Ascending aorta (tissue), 2 donors: ENCODE data around the gene SEC14L1. TPM values are rescaled to one million over a fixed set of nuclear protein-coding genes. Genes with fewer than 3 reads are reported as not detected.
A peak's percentile ranks its signal among the peaks of the same experiment; 100 is the strongest.

Experiments
- DNase-seq, 2 donors: peaks; one replicate each; pipeline ENCODE4 v3.0.0-alpha.2; 2019; ENCODE audit warnings: low spot score in 2 of 2
- H3K27ac ChIP-seq, 2 donors: fragments of 200-600 bp; sonication (generic); one replicate each; pipeline ENCODE4 v1.5.1; 2016 to 2017; ENCODE audit warnings: mild to moderate bottlenecking in 1 of 2
- H3K27me3 ChIP-seq: fragments of 200-600 bp; sonication (generic); one replicate; pipeline ENCODE4 v1.5.1; 2017
- H3K36me3 ChIP-seq, 2 donors: fragments of 200-600 bp; sonication (generic); one replicate each; pipeline ENCODE4 v1.5.1; 2016
- H3K4me1 ChIP-seq, 2 donors: fragments of 200-600 bp; sonication (generic); one replicate each; pipeline ENCODE4 v1.5.1; 2016 to 2017; ENCODE audit warnings: mild to moderate bottlenecking in 1 of 2
- H3K4me3 ChIP-seq, 2 donors: fragments of 200-600 bp; sonication (generic); one replicate each; pipeline ENCODE4 v1.5.1; 2016 to 2017; ENCODE audit warnings: mild to moderate bottlenecking in 1 of 2
- H3K9me3 ChIP-seq, 2 donors: fragments of 200-600 bp; sonication (generic); one replicate each; pipeline ENCODE4 v1.5.1; 2016
- intact Hi-C: fragments of 100-400 bp; cut with DNase I; formaldehyde crosslinking; loops from one replicate; pipeline ENCODE4 v1.15.1; 2023
- total RNA-seq: library from RNA; depleted of rRNA; stranded (reverse); fragments of >200 nt; gene quantifications from one replicate; pipeline ENCODE4 v1.1.0, GENCODE V29; 2016
- TF ChIP-seq, protein P1 (sequence below), 3 experiments: fragments of 200-600 bp in 2 of 3; fragments of 450-650 bp in 1 of 3; sonication (generic) in 2 of 3; IDR thresholded peaks; one replicate each; pipeline ENCODE4 v1.5.1; 2016 to 2019; ENCODE audit warnings: antibody characterized with exemption in 3 of 3, mild to moderate bottlenecking in 1 of 3, moderate library complexity in 1 of 3

The SEC14L1 gene
- total RNA-seq, 1 donor from 2014 or later: 176 TPM

DNA sequence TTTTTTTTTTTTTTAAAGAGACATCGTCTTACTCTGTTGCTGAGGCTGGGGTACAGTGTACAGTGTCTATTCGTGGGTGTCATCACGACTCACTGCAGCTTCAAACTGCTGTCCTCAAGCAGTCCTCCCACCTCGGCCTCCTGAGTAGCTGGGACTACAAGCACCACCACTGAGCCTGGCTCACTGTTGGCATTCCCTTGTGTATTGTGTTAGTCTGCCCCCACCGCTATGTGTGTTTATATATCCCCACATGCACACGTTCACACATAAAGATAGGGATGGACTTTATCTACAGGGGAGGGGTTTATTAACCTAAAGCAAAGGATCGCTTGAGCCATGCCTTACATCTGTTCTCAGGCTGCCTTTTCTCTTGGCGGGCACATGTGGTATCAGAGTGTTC lies 63.8 kb downstream of the SEC14L1 start:
- no peaks in the 10 kb centered on the region for H3K9me3 ChIP-seq
- no peaks in the 10 kb centered on the region for H3K27me3 ChIP-seq
- H3K27ac ChIP-seq: no peak overlapping the region
- intact Hi-C loops: no loop called here
- no peaks in the 10 kb centered on the region for H3K4me1 ChIP-seq
- TF ChIP-seq, protein P1, sequence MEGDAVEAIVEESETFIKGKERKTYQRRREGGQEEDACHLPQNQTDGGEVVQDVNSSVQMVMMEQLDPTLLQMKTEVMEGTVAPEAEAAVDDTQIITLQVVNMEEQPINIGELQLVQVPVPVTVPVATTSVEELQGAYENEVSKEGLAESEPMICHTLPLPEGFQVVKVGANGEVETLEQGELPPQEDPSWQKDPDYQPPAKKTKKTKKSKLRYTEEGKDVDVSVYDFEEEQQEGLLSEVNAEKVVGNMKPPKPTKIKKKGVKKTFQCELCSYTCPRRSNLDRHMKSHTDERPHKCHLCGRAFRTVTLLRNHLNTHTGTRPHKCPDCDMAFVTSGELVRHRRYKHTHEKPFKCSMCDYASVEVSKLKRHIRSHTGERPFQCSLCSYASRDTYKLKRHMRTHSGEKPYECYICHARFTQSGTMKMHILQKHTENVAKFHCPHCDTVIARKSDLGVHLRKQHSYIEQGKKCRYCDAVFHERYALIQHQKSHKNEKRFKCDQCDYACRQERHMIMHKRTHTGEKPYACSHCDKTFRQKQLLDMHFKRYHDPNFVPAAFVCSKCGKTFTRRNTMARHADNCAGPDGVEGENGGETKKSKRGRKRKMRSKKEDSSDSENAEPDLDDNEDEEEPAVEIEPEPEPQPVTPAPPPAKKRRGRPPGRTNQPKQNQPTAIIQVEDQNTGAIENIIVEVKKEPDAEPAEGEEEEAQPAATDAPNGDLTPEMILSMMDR (IDR thresholded peaks at IDR 0.05): no peak
- H3K4me3 ChIP-seq: no peak overlapping the region
- peak in 1 of 2 donors; percentile 12 for DNase-seq
- H3K36me3 ChIP-seq: peaks cover 86 to 87% of the 10 kb centered on the region in 2 donors

DNA sequence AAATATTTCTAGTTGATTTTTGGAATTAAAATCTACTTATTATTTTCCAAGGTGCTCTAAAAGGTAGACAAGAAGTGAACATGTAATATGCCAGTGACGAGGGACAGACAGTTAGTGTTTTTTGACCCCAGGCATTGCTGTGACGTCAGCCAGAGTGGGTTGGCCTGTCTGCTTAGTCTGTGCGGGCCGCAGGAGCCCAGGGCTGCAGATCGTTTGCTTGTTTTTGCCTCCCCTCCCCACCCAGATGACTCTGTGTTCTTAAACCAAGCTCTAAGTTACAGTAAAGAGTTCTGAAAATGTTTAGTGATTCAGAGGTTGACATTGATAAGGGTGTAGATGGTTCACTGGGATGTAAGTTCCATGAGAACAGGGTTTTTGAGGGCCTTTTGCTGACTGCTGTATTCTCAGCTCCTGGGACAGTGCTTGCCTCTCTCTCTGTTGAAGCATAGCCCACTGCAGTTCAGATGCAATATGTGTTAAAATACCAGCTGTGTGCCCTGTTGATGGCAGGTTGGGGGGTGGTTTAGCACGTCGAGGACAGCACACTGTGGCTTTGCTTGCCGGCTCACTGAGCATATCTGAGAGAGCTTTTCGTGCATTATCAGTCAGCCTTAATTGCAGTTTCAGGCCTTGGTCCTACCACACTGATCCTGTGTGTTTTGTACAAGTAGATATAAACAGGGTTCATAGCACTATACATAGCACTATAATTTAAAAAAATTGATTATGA lies 64.8 kb downstream of the SEC14L1 start:
- TF ChIP-seq, protein P1 (IDR thresholded peaks at IDR 0.05): no peak
- intact Hi-C loops: no loop called here
- Histone ChIP-seq H3K27me3 (no peaks in the 10 kb centered on the region), H3K27ac (no peak overlapping the region), H3K9me3 (no peaks in the 10 kb centered on the region), H3K36me3 (peaks cover 87 to 88% of the 10 kb centered on the region in 2 donors), H3K4me1 (no peaks in the 10 kb centered on the region), H3K4me3 (no peak overlapping the region)
- peak in 1 of 2 donors; percentile 34 for DNase-seq

DNA sequence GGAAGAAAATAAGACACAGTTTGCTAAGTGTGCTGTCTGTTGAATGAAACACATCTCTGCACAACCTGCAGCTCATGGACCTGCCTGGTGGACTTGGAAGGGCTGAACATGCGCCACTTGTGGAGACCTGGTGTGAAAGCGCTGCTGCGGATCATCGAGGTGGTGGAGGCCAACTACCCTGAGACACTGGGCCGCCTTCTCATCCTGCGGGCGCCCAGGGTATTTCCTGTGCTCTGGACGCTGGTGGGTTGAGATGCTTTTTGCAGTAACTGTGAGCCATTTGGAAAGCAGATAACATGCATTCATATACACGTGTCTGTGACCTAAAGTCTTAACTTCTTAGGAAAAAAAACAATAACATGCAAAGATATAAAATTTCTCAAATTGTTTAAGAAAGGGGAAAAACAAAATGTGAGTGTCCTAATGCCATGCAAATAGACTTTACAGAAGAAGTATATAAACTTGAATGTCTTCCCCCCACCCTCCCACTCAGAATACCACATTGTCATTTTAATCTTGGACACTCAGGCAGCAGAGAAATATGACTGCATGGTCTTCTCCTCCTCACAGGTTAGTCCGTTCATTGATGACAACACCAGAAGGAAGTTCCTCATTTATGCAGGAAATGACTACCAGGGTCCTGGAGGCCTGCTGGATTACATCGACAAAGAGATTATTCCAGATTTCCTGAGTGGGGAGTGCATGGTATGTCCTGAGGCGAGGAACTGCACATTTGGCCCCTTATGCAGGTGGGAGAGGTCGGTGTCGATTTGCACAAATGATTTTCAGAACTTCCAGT lies 65.6 kb downstream of the SEC14L1 start:
- intact Hi-C loops: no loop called here
- no peak overlapping the region for H3K27ac ChIP-seq
- H3K36me3 ChIP-seq: peaks cover 88% of the 10 kb centered on the region in 2 donors

DNA sequence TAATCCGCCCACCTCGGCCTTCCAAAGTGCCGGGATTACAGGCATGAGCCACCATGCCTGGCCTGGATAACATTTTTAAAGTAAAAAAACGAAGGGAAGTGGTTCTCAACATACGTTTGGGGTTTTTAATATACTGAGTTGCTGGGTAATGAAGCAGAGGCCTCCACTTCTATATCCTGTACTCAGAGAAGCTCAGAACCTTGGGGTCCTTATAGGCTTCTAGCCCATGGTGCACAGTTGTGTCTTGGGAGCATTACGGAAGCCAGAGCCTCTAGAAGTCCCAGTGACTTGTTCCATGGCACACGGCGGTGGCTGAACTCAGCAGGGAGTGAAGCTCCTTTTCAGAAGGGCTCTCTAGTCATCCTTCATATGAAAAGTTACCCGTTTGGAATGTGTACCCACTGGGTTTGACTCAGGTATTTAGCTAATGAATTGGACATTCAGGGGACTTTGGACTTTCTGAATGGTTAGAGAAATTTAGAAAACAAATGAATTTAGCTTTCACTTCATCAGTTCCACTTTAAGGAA lies 67.0 kb downstream of the SEC14L1 start:
- TF ChIP-seq, protein P1 (IDR thresholded peaks at IDR 0.05): no peak
- no peaks in the 10 kb centered on the region for H3K4me1 ChIP-seq

More for the DNA sequence above, 65.6 kb downstream of the SEC14L1 start:
- Histone ChIP-seq H3K4me1 (no peaks in the 10 kb centered on the region), H3K9me3 (no peaks in the 10 kb centered on the region), H3K4me3 (no peak overlapping the region), H3K27me3 (no peaks in the 10 kb centered on the region)
- peak in 1 of 2 donors; percentile 49 for DNase-seq
- TF ChIP-seq, protein P1 (IDR thresholded peaks at IDR 0.05): no peak

DNA sequence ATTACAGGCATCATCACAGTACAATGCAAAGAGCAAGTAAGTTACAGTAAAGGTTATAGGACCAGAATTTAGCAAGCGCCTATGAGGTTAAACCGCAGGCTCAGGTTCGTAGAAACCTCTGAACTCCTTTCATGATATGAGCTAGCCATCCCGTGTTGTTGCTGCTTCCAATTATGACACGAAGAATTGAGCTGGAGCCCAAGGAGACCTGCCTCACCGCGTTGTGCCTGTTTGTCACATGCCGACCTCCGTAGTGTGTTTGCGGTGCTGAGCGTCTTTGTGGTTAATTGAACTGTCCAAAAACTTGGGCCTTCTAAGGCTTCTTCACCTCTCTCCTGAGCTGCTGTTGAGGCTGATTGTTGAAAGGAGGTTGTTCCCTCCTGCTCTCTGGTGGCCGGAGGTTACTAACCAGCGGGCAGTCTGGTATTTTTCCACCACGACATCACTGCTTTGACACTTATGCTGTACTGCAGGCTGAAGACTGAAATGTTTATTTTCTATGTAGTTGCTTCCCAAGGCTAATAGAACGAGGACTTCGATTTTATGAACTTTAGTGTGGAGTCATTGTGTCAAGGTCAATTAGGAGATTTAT lies 67.5 kb downstream of the SEC14L1 start:
- intact Hi-C loops: loop anchor here (1.0 kb wide), 1 partner anchor 112 kb away; no protein-coding TSS in a partner anchor
- Histone ChIP-seq H3K4me1 (no peaks in the 10 kb centered on the region), H3K27me3 (no peaks in the 10 kb centered on the region), H3K27ac (peak overlapping the region in 1 of 2 donors; percentile 38), H3K4me3 (no peak overlapping the region), H3K9me3 (no peaks in the 10 kb centered on the region), H3K36me3 (peaks cover 88 to 94% of the 10 kb centered on the region in 2 donors)
- DNase-seq: no peak
- TF ChIP-seq, protein P1 (IDR thresholded peaks at IDR 0.05): peak; percentile 4 to 49 (median 18)

More for the DNA sequence above, 67.0 kb downstream of the SEC14L1 start:
- peaks cover 88 to 91% of the 10 kb centered on the region in 2 donors for H3K36me3 ChIP-seq
- H3K27me3 ChIP-seq: no peaks in the 10 kb centered on the region
- DNase-seq: peak in 1 of 2 donors; percentile 24
- H3K4me3 ChIP-seq: no peak overlapping the region
- peak overlapping the region in 1 of 2 donors; percentile 38 for H3K27ac ChIP-seq
- intact Hi-C loops: loop anchor here (1.0 kb wide), 1 partner anchor 111 kb away; no protein-coding TSS in a partner anchor
- H3K9me3 ChIP-seq: no peaks in the 10 kb centered on the region
